ENCODE measurements around the gene TRABD2B. TPM values are rescaled to one million over a fixed set of nuclear protein-coding genes. Genes with fewer than 3 reads are reported as not detected.

Gene TRABD2B
- total and polyA plus RNA-seq, 4 donors = 0.28 to 2.6 (median 1.3) TPM

GRCh38 chr1:47809301-47810084, 187.7 kb downstream of the TRABD2B start:
- WGBS = 70% methylated on average over 8 of the region's 8 CpGs
- no peak for DNase-seq (ENCODE audit: low spot score)
- H3K27ac ChIP-seq (ENCODE audit: low read depth in 1 of 2, low read length in 2 of 2) = no peak overlapping the region
- H3K4me1 ChIP-seq (ENCODE audit: control insufficient read depth in 4 of 4, insufficient read depth in 4 of 4, low read length in 3 of 4) = no peaks in the 10 kb centered on the region
- no peaks in the 10 kb centered on the region for H3K27me3 ChIP-seq (ENCODE audit: control insufficient read depth in 4 of 4, insufficient read depth in 4 of 4, low read length in 3 of 4)
- no peak overlapping the region for H3K9ac ChIP-seq (ENCODE audit: low read depth in 1 of 2, low read length in 2 of 2)
- H3K9me3 ChIP-seq (ENCODE audit: control insufficient read depth in 4 of 4, low read length in 3 of 4) = no peaks in the 10 kb centered on the region
- H3K36me3 ChIP-seq (ENCODE audit: control insufficient read depth in 4 of 4, insufficient read depth in 3 of 4, low read depth in 1 of 4, low read length in 3 of 4) = no peaks in the 10 kb centered on the region
- no peak overlapping the region for H3K4me3 ChIP-seq (ENCODE audit: low read depth in 1 of 3, low read length in 3 of 3)
- TF ChIP-seq RXRA (IDR thresholded peaks at IDR 0.05) = no peak
- no peak for TF ChIP-seq JUND (IDR thresholded peaks at IDR 0.05)
- TF ChIP-seq TAF1 (conservative IDR thresholded peaks at IDR 0.05) = no peak
- TF ChIP-seq ZBTB33 (IDR thresholded peaks at IDR 0.05) = no peak
- TF ChIP-seq HNF4A (conservative IDR thresholded peaks at IDR 0.05) = no peak
- no peak for TF ChIP-seq MAX (IDR thresholded peaks at IDR 0.05)
- TF ChIP-seq FOXA1 (IDR thresholded peaks at IDR 0.05) = no peak
- no peak for TF ChIP-seq NR2F2 (IDR thresholded peaks at IDR 0.05)
- TF ChIP-seq FOXA2 (IDR thresholded peaks at IDR 0.05) = no peak
- TF ChIP-seq RAD21 (IDR thresholded peaks at IDR 0.05) = no peak
- no peak for TF ChIP-seq SP1 (IDR thresholded peaks at IDR 0.05)
- TF ChIP-seq EGR1 (IDR thresholded peaks at IDR 0.05; ENCODE audit: low read depth in 2 of 2) = no peak
- no peak for TF ChIP-seq GABPA (IDR thresholded peaks at IDR 0.05 in 1 of 2, conservative IDR thresholded peaks at IDR 0.05 in 1 of 2)

GRCh38 chr1:47808612-47809011, 188.6 kb downstream of the TRABD2B start:
- H3K4me3 ChIP-seq (ENCODE audit: low read depth in 1 of 3, low read length in 3 of 3) = no peak overlapping the region
- no peak for DNase-seq (ENCODE audit: low spot score)
- no peaks in the 10 kb centered on the region for H3K4me1 ChIP-seq (ENCODE audit: control insufficient read depth in 4 of 4, insufficient read depth in 4 of 4, low read length in 3 of 4)
- TF ChIP-seq YY1 (IDR thresholded peaks at IDR 0.05) (no peak), FOXA1 (IDR thresholded peaks at IDR 0.05) (no peak), MAX (IDR thresholded peaks at IDR 0.05) (no peak), CTCF (IDR thresholded peaks at IDR 0.05; ENCODE audit: low read depth, low read length, missing input control) (no peak), GABPA (IDR thresholded peaks at IDR 0.05 in 1 of 2, conservative IDR thresholded peaks at IDR 0.05 in 1 of 2) (no peak), JUND (IDR thresholded peaks at IDR 0.05) (no peak), HNF4G (IDR thresholded peaks at IDR 0.05) (no peak), REST (IDR thresholded peaks at IDR 0.05) (no peak), SP1 (IDR thresholded peaks at IDR 0.05) (no peak), EGR1 (IDR thresholded peaks at IDR 0.05; ENCODE audit: low read depth in 2 of 2) (no peak), NR2F2 (IDR thresholded peaks at IDR 0.05) (no peak), HNF4A (conservative IDR thresholded peaks at IDR 0.05) (no peak), RAD21 (IDR thresholded peaks at IDR 0.05) (no peak), ATF3 (IDR thresholded peaks at IDR 0.05) (no peak), RXRA (IDR thresholded peaks at IDR 0.05) (no peak), FOXA2 (IDR thresholded peaks at IDR 0.05) (no peak), TAF1 (conservative IDR thresholded peaks at IDR 0.05) (no peak), ZBTB33 (IDR thresholded peaks at IDR 0.05) (no peak)
- no peaks in the 10 kb centered on the region for H3K27me3 ChIP-seq (ENCODE audit: control insufficient read depth in 4 of 4, insufficient read depth in 4 of 4, low read length in 3 of 4)
- no peak overlapping the region for H3K9ac ChIP-seq (ENCODE audit: low read depth in 1 of 2, low read length in 2 of 2)
- H3K36me3 ChIP-seq (ENCODE audit: control insufficient read depth in 4 of 4, insufficient read depth in 3 of 4, low read depth in 1 of 4, low read length in 3 of 4) = no peaks in the 10 kb centered on the region
- WGBS = 89% methylated on average over 2 of the region's 2 CpGs
- no peak overlapping the region for H3K27ac ChIP-seq (ENCODE audit: low read depth in 1 of 2, low read length in 2 of 2)
- no peaks in the 10 kb centered on the region for H3K9me3 ChIP-seq (ENCODE audit: control insufficient read depth in 4 of 4, low read length in 3 of 4)
